Right lobe of liver (tissue), 4 donors: ENCODE data around the gene NFIA.

Experiments
- POLR2A ChIP-seq: fragments of 450-650 bp; IDR thresholded peaks from one replicate; pipeline ENCODE4 v1.6.1; 2017; ENCODE audit warnings: antibody characterized with exemption, mild to moderate bottlenecking
- TF ChIP-seq, protein P1 (sequence below), 4 donors: fragments of 200-600 bp in 3 of 4; fragments of 450-650 bp in 1 of 4; IDR thresholded peaks; one replicate each; pipeline versions ENCODE4 v1.5.1 to v1.8.0; 2016 to 2022; ENCODE audit warnings: antibody characterized with exemption in 4 of 4, mild to moderate bottlenecking in 2 of 4
- donor health status: DM: no; HTN: no; CAD: no.
- donor health status: DM: no; HTN: no; CAD: no.
- donor health status: DM: no; HTN: yes; CAD: no.

- TF ChIP-seq, protein P1, sequence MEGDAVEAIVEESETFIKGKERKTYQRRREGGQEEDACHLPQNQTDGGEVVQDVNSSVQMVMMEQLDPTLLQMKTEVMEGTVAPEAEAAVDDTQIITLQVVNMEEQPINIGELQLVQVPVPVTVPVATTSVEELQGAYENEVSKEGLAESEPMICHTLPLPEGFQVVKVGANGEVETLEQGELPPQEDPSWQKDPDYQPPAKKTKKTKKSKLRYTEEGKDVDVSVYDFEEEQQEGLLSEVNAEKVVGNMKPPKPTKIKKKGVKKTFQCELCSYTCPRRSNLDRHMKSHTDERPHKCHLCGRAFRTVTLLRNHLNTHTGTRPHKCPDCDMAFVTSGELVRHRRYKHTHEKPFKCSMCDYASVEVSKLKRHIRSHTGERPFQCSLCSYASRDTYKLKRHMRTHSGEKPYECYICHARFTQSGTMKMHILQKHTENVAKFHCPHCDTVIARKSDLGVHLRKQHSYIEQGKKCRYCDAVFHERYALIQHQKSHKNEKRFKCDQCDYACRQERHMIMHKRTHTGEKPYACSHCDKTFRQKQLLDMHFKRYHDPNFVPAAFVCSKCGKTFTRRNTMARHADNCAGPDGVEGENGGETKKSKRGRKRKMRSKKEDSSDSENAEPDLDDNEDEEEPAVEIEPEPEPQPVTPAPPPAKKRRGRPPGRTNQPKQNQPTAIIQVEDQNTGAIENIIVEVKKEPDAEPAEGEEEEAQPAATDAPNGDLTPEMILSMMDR (IDR thresholded peaks at IDR 0.05): no peak
- TF ChIP-seq POLR2A: no peak
Measured at GRCh38 chr1:61046434-61046833, 35.9 kb upstream of the NFIA start.
